GM18498 (cell line): ENCODE data around the gene PRORP.
"Not testable (repeated sequence)": the region's sequence is repeated elsewhere in the genome, so short reads cannot be mapped to it uniquely, and the experiment has no call there.

Experiments used
- ATAC-seq: cut with Tn5 transposase; IDR thresholded peaks from one replicate; pipeline ENCODE4 v1.9.1; 2021; ENCODE audit warnings: mild to moderate bottlenecking, moderate library complexity; ENCODE audit not compliant: unreplicated experiment

The PRORP gene

GRCh38 chr14:35134329-35135123 lies 12.2 kb downstream of the PRORP start:
- no peak for ATAC-seq

- no peak for ATAC-seq
These were observed 16.2 kb downstream of the PRORP start for GRCh38 chr14:35138585-35138984.

GRCh38 chr14:35140718-35141581 lies 18.6 kb downstream of the PRORP start:
- ATAC-seq = no peak

- no peak for ATAC-seq
These were observed 21.7 kb downstream of the PRORP start for GRCh38 chr14:35144029-35144428.

- ATAC-seq = no peak
These were observed 24.4 kb downstream of the PRORP start for GRCh38 chr14:35146711-35147149.

- no peak for ATAC-seq
These were observed 24.8 kb downstream of the PRORP start for GRCh38 chr14:35147186-35147585.

- no peak for ATAC-seq
These were observed 25.4 kb downstream of the PRORP start for GRCh38 chr14:35147711-35148110.

- no peak for ATAC-seq
These were observed 26.9 kb downstream of the PRORP start for GRCh38 chr14:35149239-35149638.

- ATAC-seq = not testable (repeated sequence)
These were observed 30.2 kb downstream of the PRORP start for GRCh38 chr14:35152531-35152930.

- ATAC-seq = no peak
These were observed 31.7 kb downstream of the PRORP start for GRCh38 chr14:35154016-35154415.

- no peak for ATAC-seq
These were observed 33.6 kb downstream of the PRORP start for GRCh38 chr14:35155962-35156361.

GRCh38 chr14:35158491-35158890 lies 36.1 kb downstream of the PRORP start:
- ATAC-seq = no peak

GRCh38 chr14:35158951-35159653 lies 36.8 kb downstream of the PRORP start:
- ATAC-seq = no peak

GRCh38 chr14:35159742-35160409 lies 37.5 kb downstream of the PRORP start:
- ATAC-seq = no peak

- no peak for ATAC-seq
These were observed 38.9 kb downstream of the PRORP start for GRCh38 chr14:35161231-35161630.

GRCh38 chr14:35163384-35163783 lies 41.0 kb downstream of the PRORP start:
- no peak for ATAC-seq

- ATAC-seq = no peak
These were observed 42.5 kb downstream of the PRORP start for GRCh38 chr14:35164849-35165248.

- ATAC-seq = no peak
These were observed 45.1 kb downstream of the PRORP start for GRCh38 chr14:35167496-35167895.
